Measurements from ENCODE around the gene OLFML3.

Gene OLFML3

DNA sequence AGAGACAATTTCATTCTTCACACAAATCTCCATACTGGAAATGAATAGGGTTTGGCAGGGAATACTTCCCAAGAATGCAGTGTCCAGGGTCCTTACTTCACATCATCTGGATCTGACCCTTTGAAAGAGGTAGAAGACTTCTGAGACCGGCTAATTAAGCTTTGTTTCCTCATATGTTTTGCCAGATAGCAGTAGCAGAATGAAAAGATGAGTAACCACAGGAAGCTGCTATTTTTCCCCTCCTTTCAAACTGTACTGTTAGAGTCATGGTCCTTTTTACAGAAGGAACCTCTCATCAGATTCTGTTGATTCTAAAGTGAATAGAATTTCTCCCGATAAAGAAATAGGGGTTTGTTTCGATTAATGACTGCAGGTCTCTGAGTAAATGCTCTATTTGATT, 1.4 kb upstream of the OLFML3 start:
- TF ChIP-seq, protein P1, sequence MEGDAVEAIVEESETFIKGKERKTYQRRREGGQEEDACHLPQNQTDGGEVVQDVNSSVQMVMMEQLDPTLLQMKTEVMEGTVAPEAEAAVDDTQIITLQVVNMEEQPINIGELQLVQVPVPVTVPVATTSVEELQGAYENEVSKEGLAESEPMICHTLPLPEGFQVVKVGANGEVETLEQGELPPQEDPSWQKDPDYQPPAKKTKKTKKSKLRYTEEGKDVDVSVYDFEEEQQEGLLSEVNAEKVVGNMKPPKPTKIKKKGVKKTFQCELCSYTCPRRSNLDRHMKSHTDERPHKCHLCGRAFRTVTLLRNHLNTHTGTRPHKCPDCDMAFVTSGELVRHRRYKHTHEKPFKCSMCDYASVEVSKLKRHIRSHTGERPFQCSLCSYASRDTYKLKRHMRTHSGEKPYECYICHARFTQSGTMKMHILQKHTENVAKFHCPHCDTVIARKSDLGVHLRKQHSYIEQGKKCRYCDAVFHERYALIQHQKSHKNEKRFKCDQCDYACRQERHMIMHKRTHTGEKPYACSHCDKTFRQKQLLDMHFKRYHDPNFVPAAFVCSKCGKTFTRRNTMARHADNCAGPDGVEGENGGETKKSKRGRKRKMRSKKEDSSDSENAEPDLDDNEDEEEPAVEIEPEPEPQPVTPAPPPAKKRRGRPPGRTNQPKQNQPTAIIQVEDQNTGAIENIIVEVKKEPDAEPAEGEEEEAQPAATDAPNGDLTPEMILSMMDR (conservative IDR thresholded peaks at IDR 0.05): no peak

DNA sequence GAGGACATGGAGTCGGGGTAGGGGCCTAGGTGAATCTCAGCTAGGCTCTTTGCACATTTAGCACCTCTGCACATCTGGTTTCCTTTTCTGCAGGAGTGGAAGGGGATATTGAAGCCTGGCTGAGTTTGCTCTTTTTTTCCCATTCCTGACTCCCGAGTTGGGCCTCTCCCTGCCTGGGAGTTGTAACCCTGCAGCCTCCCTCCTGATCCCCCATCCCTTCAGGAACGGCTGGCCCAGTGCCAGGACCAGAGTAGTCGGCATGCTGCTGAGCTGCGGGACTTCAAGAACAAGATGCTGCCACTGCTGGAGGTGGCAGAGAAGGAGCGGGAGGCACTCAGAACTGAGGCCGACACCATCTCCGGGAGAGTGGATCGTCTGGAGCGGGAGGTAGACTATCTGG, 836 bp downstream of the OLFML3 start:
- no peak overlapping the region for H3K27ac ChIP-seq

More for the DNA sequence above, 1.4 kb upstream of the OLFML3 start:
- no peak overlapping the region for H3K27ac ChIP-seq

DNA sequence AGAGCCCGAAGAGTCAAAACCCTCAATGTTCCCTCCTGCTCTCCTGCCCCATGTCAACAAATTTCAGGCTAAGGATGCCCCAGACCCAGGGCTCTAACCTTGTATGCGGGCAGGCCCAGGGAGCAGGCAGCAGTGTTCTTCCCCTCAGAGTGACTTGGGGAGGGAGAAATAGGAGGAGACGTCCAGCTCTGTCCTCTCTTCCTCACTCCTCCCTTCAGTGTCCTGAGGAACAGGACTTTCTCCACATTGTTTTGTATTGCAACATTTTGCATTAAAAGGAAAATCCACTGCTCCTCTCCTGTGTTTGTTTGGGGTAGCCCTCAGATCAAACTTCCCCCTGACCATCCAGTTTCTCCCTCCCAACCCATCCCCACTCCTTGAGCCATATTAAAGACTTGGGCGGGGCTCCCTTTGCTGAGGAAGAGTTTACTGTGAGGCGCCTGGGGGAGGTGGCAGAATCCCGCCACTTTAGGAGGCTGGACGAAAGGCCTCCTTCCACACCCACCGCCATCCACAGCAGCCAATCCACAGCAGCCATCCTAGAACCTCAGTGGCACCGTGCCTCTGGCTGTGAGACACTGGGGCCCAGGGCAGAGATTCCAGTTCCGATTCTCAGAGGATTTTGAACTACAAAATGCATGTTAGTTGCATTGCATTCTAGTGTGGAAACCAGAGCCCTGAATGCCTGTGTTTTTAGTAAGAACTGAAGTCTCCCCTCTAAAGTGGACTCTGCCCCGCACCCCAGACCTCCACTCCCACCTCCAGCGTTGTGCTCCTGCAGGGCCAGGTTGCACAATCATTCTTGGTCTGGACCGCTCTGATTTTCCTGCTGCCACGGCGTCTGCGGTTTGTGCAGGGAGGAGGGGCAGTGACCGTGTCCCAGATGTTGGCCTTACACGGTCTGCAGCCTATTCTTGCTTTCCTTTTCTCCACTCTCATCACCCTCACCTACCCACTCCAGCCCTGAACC, 3.0 kb downstream of the OLFML3 start:
- TF ChIP-seq, protein P1 (conservative IDR thresholded peaks at IDR 0.05): no peak
- H3K27ac ChIP-seq: no peak overlapping the region

More for the DNA sequence above, 836 bp downstream of the OLFML3 start:
- TF ChIP-seq, protein P1 (conservative IDR thresholded peaks at IDR 0.05): no peak

DNA sequence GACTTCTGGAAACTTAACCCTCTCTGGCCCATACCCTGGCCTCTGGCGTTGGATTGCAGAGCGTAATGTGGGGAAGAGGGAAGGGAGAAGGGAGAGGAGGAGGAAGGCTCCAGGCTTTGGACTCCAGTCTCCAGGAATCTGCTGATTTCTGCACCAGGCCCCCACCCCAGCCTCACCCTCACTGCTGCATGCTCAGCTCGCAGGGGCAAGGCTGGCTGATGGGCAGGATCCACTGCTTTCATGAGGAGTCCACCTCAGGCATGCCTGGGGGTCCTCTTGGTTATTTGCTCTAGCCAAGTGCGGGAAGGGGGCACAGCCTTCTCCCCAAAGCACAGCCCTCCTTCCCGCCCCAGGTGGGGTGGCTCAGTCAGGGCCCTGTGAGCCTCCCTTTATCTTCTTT, 3.7 kb downstream of the OLFML3 start:
- TF ChIP-seq, protein P1 (conservative IDR thresholded peaks at IDR 0.05): no peak
- H3K27ac ChIP-seq: no peak overlapping the region

DNA sequence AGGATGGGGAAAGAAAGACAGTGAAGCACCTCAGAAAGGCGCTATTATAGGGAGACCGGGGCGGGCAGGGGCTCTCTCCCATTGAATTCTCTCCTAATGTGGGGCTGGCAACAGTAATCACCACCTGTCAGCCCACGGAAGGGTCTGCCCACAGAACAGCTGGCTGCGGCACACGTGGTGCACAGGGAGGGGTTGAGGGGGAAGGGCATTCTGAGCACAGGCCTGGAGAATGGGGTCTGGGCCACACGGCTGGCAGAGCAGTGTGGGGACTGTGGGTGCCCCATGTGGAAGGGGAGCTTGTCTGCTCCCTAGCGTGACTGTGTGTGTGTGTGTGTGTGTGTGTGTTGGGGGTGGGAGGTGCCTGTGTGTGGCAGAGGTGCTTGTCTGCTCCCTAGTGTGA, 4.1 kb downstream of the OLFML3 start:
- TF ChIP-seq, protein P1 (conservative IDR thresholded peaks at IDR 0.05): no peak
- no peak overlapping the region for H3K27ac ChIP-seq

DNA sequence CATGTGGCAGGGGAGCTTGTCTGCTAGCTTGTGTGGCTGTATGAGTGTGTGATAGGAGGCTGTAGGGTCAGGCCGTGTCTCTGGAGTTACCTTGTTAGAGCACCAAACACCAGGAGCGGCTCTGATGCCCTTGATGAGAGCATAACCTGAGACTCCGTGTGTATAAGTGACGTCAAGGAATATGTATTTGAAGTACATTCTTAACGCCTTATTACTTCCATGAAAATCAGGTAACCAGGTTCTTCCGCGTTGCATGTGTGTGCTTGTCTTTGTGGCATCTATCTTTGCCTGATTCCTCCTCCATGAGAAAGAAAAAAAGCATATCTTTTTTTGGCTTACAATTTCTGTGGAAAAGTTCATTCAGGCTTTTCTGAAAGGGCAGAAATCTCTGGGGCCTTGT, 4.6 kb downstream of the OLFML3 start:
- no peak overlapping the region for H3K27ac ChIP-seq
- TF ChIP-seq, protein P1 (conservative IDR thresholded peaks at IDR 0.05): no peak

DNA sequence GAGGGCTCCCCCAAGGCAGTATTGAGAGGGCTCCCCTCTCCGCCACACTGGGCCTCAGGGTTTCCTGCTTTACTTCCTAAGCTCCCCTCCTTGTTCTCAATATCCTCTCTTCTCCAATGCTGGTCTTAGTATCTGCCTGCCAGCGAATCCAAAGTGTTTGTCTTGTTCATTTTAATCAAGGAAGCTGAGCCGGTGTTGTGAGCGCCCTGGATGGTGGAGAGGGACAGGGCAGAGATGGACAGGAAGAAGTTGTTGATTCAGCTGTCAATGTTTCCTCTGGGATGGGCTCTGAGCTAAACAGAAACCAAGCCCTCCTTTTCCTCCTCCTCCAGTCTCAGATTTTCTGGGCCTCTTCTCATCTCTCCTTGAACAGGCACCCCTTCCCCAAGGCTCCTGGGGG, 5.4 kb downstream of the OLFML3 start:
- no peak overlapping the region for H3K27ac ChIP-seq
- TF ChIP-seq, protein P1 (conservative IDR thresholded peaks at IDR 0.05): no peak
